Mesothelial cell of epicardium (in vitro differentiated cells): Measurements from ENCODE around the gene SNPH. TPM values are rescaled to one million over a fixed set of nuclear protein-coding genes. Genes with fewer than 3 reads are reported as not detected.

Experiments used
- DNase-seq, 2 experiments: peaks; one replicate each; pipeline ENCODE4 v3.0.0; 2021; ENCODE audit warnings: low spot score in 2 of 2; ENCODE audit not compliant: unreplicated experiment in 2 of 2
- H3K27ac Mint-ChIP-seq: 2 replicates; pipeline ENCODE4 v1.8.0; 2021; ENCODE audit warnings: mixed read lengths
- H3K27me3 Mint-ChIP-seq: 2 replicates; pipeline ENCODE4 v1.8.0; 2021; ENCODE audit warnings: low read depth, mixed read lengths
- H3K36me3 Mint-ChIP-seq: 2 replicates; pipeline ENCODE4 v1.8.0; 2021; ENCODE audit warnings: mixed read lengths
- H3K4me1 Mint-ChIP-seq: 2 replicates; pipeline ENCODE4 v1.8.0; 2021; ENCODE audit warnings: mixed read lengths
- H3K4me3 Mint-ChIP-seq: 2 replicates; pipeline ENCODE4 v1.8.0; 2021; ENCODE audit warnings: mild to moderate bottlenecking, moderate library complexity, mixed read lengths
- H3K9me3 Mint-ChIP-seq: 2 replicates; pipeline ENCODE4 v1.8.0; 2021; ENCODE audit warnings: mixed read lengths
- CTCF ChIP-seq: fragments of 200-600 bp; sonication (generic); IDR thresholded peaks from one replicate; pipeline ENCODE4 v1.5.0; 2021; ENCODE audit warnings: antibody characterized with exemption; ENCODE audit not compliant: unreplicated experiment
- total RNA-seq: library from RNA; stranded (reverse); gene quantifications from 3 replicates; pipeline ENCODE4 v1.2.1, GENCODE V29; 2021

SNPH gene
- total RNA-seq, 1 donor from 2014 or later = 3.4 TPM

GRCh38 chr20:1286267-1287024 is 20.4 kb downstream of the SNPH start:
- no peaks in the 10 kb centered on the region for H3K4me1 Mint-ChIP-seq
- no peak for TF ChIP-seq CTCF
- H3K27me3 Mint-ChIP-seq = peaks cover 4% of the 10 kb centered on the region
- no peaks in the 10 kb centered on the region for H3K9me3 Mint-ChIP-seq
- H3K36me3 Mint-ChIP-seq = no peaks in the 10 kb centered on the region
- no peak for DNase-seq
- H3K4me3 Mint-ChIP-seq = no peak overlapping the region
- H3K27ac Mint-ChIP-seq = no peak overlapping the region

GRCh38 chr20:1287306-1287705 is 21.2 kb downstream of the SNPH start:
- TF ChIP-seq CTCF = no peak

GRCh38 chr20:1287787-1288569 is 21.9 kb downstream of the SNPH start:
- Mint-ChIP-seq H3K4me1 (no peaks in the 10 kb centered on the region), H3K4me3 (no peak overlapping the region), H3K36me3 (no peaks in the 10 kb centered on the region), H3K27ac (no peak overlapping the region), H3K27me3 (peaks cover 7% of the 10 kb centered on the region), H3K9me3 (no peaks in the 10 kb centered on the region)
- DNase-seq = no peak
- no peak for TF ChIP-seq CTCF

More at GRCh38 chr20:1287306-1287705, 21.2 kb downstream of the SNPH start:
- Mint-ChIP-seq H3K4me1 (no peaks in the 10 kb centered on the region), H3K27ac (no peak overlapping the region), H3K36me3 (no peaks in the 10 kb centered on the region), H3K27me3 (peaks cover 7% of the 10 kb centered on the region), H3K9me3 (no peaks in the 10 kb centered on the region), H3K4me3 (no peak overlapping the region)
- no peak for DNase-seq

- H3K4me3 Mint-ChIP-seq = no peak overlapping the region
These were observed 25.2 kb downstream of the SNPH start for GRCh38 chr20:1291191-1291741.

GRCh38 chr20:1292620-1293019 is 26.5 kb downstream of the SNPH start:
- Mint-ChIP-seq H3K27me3 (peaks cover 3% of the 10 kb centered on the region), H3K4me1 (no peaks in the 10 kb centered on the region), H3K36me3 (no peaks in the 10 kb centered on the region), H3K27ac (no peak overlapping the region), H3K9me3 (no peaks in the 10 kb centered on the region), H3K4me3 (no peak overlapping the region)
- no peak for TF ChIP-seq CTCF
- DNase-seq = no peak

More at GRCh38 chr20:1291191-1291741, 25.2 kb downstream of the SNPH start:
- no peak for DNase-seq
- H3K36me3 Mint-ChIP-seq = no peaks in the 10 kb centered on the region
- no peaks in the 10 kb centered on the region for H3K4me1 Mint-ChIP-seq
- no peaks in the 10 kb centered on the region for H3K9me3 Mint-ChIP-seq
- no peak for TF ChIP-seq CTCF
- peaks cover 3% of the 10 kb centered on the region for H3K27me3 Mint-ChIP-seq
- no peak overlapping the region for H3K27ac Mint-ChIP-seq
